ENCODE measurements around the gene PRKCZ. TPM values are rescaled to one million over a fixed set of nuclear protein-coding genes. Genes with fewer than 3 reads are reported as not detected.

PRKCZ gene
- total RNA-seq, 1 donor from 2014 or later: 33.4 TPM

DNA sequence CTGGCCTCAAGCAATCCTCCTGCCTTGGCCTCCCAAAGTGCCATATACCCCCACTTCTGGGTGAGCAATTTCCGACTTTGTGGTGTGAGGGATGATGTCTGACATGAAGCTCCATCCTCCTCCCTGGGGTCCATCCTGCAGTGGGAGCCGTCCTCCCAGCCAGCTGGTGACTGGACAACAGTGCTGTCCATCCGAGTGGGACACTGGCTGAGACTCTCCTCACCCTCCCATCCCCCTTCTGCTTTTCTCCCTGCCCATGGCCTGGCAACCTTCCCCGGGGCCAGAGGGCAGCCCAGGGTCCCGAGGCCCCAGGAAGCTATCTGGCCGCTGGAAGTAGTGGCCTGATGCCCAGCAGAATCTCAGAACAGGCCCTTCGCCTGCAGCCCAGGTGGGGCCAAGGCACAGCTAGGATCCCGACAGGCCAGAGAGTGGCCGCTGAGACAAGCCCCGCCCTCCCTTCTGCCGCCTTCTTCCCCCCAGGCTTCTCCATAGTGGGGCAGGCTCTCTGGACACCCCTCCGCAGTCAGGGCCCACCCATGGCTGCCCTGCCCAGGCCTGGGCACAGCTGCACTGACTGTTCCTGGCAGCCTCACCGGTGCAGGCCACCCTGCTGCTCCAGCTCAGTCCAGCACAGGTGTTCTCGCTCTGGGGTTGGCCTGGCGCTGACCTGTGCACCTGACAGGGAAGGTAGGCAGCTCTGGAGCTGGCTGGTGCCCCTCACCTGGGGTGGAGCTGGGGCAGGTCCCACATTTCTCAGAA, 152.8 kb downstream of the PRKCZ start:
- no peak overlapping the region for H3K27ac ChIP-seq
- Mint-ChIP-seq H3K36me3 (no peaks in the 10 kb centered on the region), H3K4me1 (peaks cover 29% of the 10 kb centered on the region), H3K4me3 (peak overlapping the region; percentile 21), H3K9me3 (no peaks in the 10 kb centered on the region), H3K27me3 (ENCODE audit: insufficient read depth, low read depth) (peaks cover 10% of the 10 kb centered on the region), H3K27ac (no peak overlapping the region)
- no peak overlapping the region for H3K4me2 ChIP-seq
- no peak overlapping the region for H2AFZ ChIP-seq (replicated peaks)
- no peak overlapping the region for H3K9ac ChIP-seq
- H3K36me3 ChIP-seq: no peaks in the 10 kb centered on the region
- H3K4me1 ChIP-seq: peaks cover 18% of the 10 kb centered on the region
- H3F3A ChIP-seq (ENCODE audit: low read depth): peaks cover 25% of the 10 kb centered on the region
- no peak for TF ChIP-seq EZH2 (IDR thresholded peaks at IDR 0.05)
- TF ChIP-seq EZH2phosphoT487 (IDR thresholded peaks at IDR 0.05): no peak
- TF ChIP-seq, protein P1, sequence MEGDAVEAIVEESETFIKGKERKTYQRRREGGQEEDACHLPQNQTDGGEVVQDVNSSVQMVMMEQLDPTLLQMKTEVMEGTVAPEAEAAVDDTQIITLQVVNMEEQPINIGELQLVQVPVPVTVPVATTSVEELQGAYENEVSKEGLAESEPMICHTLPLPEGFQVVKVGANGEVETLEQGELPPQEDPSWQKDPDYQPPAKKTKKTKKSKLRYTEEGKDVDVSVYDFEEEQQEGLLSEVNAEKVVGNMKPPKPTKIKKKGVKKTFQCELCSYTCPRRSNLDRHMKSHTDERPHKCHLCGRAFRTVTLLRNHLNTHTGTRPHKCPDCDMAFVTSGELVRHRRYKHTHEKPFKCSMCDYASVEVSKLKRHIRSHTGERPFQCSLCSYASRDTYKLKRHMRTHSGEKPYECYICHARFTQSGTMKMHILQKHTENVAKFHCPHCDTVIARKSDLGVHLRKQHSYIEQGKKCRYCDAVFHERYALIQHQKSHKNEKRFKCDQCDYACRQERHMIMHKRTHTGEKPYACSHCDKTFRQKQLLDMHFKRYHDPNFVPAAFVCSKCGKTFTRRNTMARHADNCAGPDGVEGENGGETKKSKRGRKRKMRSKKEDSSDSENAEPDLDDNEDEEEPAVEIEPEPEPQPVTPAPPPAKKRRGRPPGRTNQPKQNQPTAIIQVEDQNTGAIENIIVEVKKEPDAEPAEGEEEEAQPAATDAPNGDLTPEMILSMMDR (IDR thresholded peaks at IDR 0.05): no peak
- H3K9me3 ChIP-seq (ENCODE audit: low read depth): no peaks in the 10 kb centered on the region
- no peak overlapping the region for H3K4me3 ChIP-seq
- H3K79me2 ChIP-seq (ENCODE audit: low read depth): peaks cover 7% of the 10 kb centered on the region
- H3K27me3 ChIP-seq: peaks cover 12% of the 10 kb centered on the region
- H4K20me1 ChIP-seq (ENCODE audit: low read depth): no peaks in the 10 kb centered on the region
- DNase-seq (ENCODE audit: low spot score): no peak

DNA sequence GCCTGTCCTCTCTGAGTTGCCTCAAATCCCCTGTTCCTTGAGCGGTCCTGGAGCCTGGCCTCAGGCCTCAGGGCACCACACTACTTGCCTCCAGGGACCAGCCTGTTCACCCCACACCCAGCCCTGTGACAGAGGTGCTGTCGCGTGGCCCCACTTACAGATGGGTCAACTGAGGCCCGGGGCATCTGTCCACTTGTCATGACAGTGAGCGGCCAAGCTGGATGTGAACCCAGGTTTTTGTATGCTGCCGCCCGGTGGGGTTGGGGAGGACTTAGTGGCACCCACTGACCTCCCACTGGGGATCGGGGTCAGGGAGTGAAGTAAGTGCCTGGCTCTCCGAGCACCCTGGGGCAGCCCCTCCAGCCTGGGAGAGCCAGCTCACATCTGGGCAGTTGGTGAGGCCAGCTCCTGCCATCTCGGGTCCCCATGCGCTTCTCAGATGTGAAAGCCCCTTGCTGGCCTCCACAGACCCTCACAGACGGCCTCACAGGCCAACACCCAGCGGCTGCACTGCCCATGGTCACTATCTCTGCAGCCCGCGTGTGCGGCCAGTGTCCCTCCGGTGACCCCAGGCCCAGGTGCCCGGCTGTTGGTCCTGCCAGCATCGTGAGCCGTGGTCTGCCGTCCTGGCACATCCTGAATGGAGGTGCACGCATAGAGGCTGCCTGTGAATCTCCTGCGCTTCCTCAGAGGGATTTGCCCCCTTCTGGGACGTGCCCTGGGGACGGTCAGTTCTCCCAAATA, 153.6 kb downstream of the PRKCZ start:
- Histone ChIP-seq H3K27ac (no peak overlapping the region), H3K27me3 (peaks cover 12% of the 10 kb centered on the region), H3K9ac (no peak overlapping the region), H3K9me3 (ENCODE audit: low read depth) (no peaks in the 10 kb centered on the region), H3K4me1 (peaks cover 26% of the 10 kb centered on the region), H4K20me1 (ENCODE audit: low read depth) (no peaks in the 10 kb centered on the region), H3F3A (ENCODE audit: low read depth) (peaks cover 25% of the 10 kb centered on the region), H3K4me3 (peak overlapping the region; percentile 66), H3K79me2 (ENCODE audit: low read depth) (peaks cover 7% of the 10 kb centered on the region), H2AFZ (replicated peaks) (peak overlapping the region; percentile 94), H3K4me2 (peak overlapping the region; percentile 100), H3K36me3 (no peaks in the 10 kb centered on the region)
- no peaks in the 10 kb centered on the region for H3K9me3 Mint-ChIP-seq
- no peak for DNase-seq (ENCODE audit: low spot score)
- peaks cover 10% of the 10 kb centered on the region for H3K27me3 Mint-ChIP-seq (ENCODE audit: insufficient read depth, low read depth)
- TF ChIP-seq, protein P1 (IDR thresholded peaks at IDR 0.05): no peak
- TF ChIP-seq EZH2 (IDR thresholded peaks at IDR 0.05): no peak
- TF ChIP-seq EZH2phosphoT487 (IDR thresholded peaks at IDR 0.05): no peak
- H3K4me3 Mint-ChIP-seq: peak overlapping the region; percentile 59
- no peaks in the 10 kb centered on the region for H3K36me3 Mint-ChIP-seq
- peaks cover 31% of the 10 kb centered on the region for H3K4me1 Mint-ChIP-seq
- no peak overlapping the region for H3K27ac Mint-ChIP-seq

DNA sequence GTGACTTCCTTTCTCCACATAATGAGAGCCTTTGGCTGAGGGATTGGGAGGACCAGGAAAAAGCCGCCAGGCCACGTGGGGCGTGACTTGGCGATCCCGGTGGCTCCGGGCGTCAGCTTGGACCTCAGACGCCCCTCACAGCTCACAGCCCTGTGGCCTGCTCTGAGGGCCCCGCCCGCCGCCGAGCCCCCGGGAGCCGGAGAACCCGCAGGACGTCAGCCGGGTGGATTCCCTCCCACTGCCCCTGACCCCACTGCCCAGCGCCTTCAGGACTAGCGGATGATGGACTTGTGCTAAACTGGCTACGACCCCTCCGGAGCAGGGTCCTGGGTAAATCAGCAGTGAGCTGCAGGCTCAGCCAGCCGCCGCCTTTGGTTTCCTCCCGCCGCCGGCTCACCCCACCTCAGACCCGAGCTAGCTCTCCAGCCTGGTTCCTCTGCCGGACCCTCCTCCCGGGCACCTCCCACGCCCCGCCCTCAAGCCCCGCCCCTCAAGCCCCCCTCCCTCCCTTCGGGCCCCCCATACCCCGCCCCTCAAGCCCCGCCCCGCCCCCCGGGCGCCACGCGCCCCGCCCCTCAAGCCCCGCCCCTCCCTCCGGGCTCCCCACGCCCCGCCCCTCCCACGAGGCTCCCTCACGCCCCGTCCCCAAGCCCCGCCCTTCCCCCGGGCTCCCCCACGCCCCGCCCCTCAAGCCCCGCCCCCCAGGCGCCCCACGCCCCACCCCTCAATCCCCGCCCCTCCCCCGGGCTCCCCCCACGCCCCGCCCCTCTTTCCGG, 154.4 kb downstream of the PRKCZ start:
- Histone ChIP-seq H3K4me2 (peak overlapping the region; percentile 100), H3K79me2 (ENCODE audit: low read depth) (peaks cover 7% of the 10 kb centered on the region), H3K27me3 (peaks cover 12% of the 10 kb centered on the region), H3K36me3 (no peaks in the 10 kb centered on the region), H4K20me1 (ENCODE audit: low read depth) (no peaks in the 10 kb centered on the region), H3K9me3 (ENCODE audit: low read depth) (no peaks in the 10 kb centered on the region), H3K4me1 (peaks cover 30% of the 10 kb centered on the region), H2AFZ (replicated peaks) (peak overlapping the region; percentile 94), H3F3A (ENCODE audit: low read depth) (peaks cover 25% of the 10 kb centered on the region), H3K27ac (no peak overlapping the region), H3K4me3 (peak overlapping the region; percentile 66), H3K9ac (no peak overlapping the region)
- peaks cover 28% of the 10 kb centered on the region for H3K4me1 Mint-ChIP-seq
- no peaks in the 10 kb centered on the region for H3K9me3 Mint-ChIP-seq
- no peak for TF ChIP-seq EZH2phosphoT487 (IDR thresholded peaks at IDR 0.05)
- TF ChIP-seq, protein P1 (IDR thresholded peaks at IDR 0.05): no peak
- no peak for TF ChIP-seq EZH2 (IDR thresholded peaks at IDR 0.05)
- peak overlapping the region; percentile 74 for H3K4me3 Mint-ChIP-seq
- no peak overlapping the region for H3K27ac Mint-ChIP-seq
- H3K36me3 Mint-ChIP-seq: no peaks in the 10 kb centered on the region
- peak; percentile 73 for DNase-seq (ENCODE audit: low spot score)
- H3K27me3 Mint-ChIP-seq (ENCODE audit: insufficient read depth, low read depth): peaks cover 10% of the 10 kb centered on the region

Data from neural progenitor cell (in vitro differentiated cells).